Peyer's patch (tissue), 4 donors: ENCODE data around the gene LARP1.

Experiments
- POLR2A ChIP-seq, 2 donors: fragments of 450-650 bp; IDR thresholded peaks; one replicate each; pipeline ENCODE4 v1.5.1; 2017; ENCODE audit warnings: antibody characterized with exemption in 2 of 2, mild to moderate bottlenecking in 2 of 2, moderate library complexity in 2 of 2
- TF ChIP-seq, protein P1 (sequence below), 6 experiments: fragments of 450-650 bp in 4 of 6; fragments of 200-600 bp in 2 of 6; sonication (generic) in 1 of 6; IDR thresholded peaks; one replicate each; pipeline ENCODE4 v1.5.1; 2017 to 2019; ENCODE audit warnings: antibody characterized with exemption in 6 of 6, mild to moderate bottlenecking in 3 of 6, moderate library complexity in 1 of 6

- TF ChIP-seq, protein P1, sequence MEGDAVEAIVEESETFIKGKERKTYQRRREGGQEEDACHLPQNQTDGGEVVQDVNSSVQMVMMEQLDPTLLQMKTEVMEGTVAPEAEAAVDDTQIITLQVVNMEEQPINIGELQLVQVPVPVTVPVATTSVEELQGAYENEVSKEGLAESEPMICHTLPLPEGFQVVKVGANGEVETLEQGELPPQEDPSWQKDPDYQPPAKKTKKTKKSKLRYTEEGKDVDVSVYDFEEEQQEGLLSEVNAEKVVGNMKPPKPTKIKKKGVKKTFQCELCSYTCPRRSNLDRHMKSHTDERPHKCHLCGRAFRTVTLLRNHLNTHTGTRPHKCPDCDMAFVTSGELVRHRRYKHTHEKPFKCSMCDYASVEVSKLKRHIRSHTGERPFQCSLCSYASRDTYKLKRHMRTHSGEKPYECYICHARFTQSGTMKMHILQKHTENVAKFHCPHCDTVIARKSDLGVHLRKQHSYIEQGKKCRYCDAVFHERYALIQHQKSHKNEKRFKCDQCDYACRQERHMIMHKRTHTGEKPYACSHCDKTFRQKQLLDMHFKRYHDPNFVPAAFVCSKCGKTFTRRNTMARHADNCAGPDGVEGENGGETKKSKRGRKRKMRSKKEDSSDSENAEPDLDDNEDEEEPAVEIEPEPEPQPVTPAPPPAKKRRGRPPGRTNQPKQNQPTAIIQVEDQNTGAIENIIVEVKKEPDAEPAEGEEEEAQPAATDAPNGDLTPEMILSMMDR (IDR thresholded peaks at IDR 0.05), result no peak
- TF ChIP-seq POLR2A (IDR thresholded peaks at IDR 0.05), result no peak
These were observed 110.4 kb downstream of the LARP1 start for GRCh38 chr5:154865466-154866184.
